B cell (primary cell): Measurements from ENCODE around the gene SEMA3A. TPM values are rescaled to one million over a fixed set of nuclear protein-coding genes. Genes with fewer than 3 reads are reported as not detected.

Experiments
- ATAC-seq: fragments of 200-7000 bp; cut with Tn5 transposase; one replicate; pipeline ENCODE4 v1.10.0; 2021; ENCODE audit warnings: low read depth, mild to moderate bottlenecking, moderate number of reproducible peaks, moderate library complexity
- CTCF ChIA-PET: fragments of 350-600 bp; sonication (Branson Sonifier 250); formaldehyde crosslinking; loops from one replicate; lab custom pipeline; 2021; ENCODE audit warnings: antibody characterized with exemption, inconsistent platforms; lab: Charles Lee
- POLR2A ChIA-PET: fragments of 350-600 bp; sonication (Branson Sonifier 250); formaldehyde crosslinking; loops from one replicate; lab custom pipeline; 2021; ENCODE audit warnings: antibody characterized with exemption; lab: Charles Lee
- DNase-seq: peaks from one replicate; pipeline ENCODE4 v3.0.0; 2013
- H2AFZ ChIP-seq: 2 replicates; pipeline ENCODE4 v1.6.1; 2012; ENCODE audit warnings: mild to moderate bottlenecking, low read depth, low read length; ENCODE audit not compliant: insufficient read depth, poor library complexity, severe bottlenecking
- H3K27ac ChIP-seq, 2 donors: 1 replicate in 1 of 2; 2 replicates in 1 of 2; pipeline ENCODE4 v1.5.1; 2012 to 2013; ENCODE audit warnings: low read length in 2 of 2, mild to moderate bottlenecking in 2 of 2, moderate library complexity in 1 of 2
- H3K27me3 ChIP-seq, 4 experiments: fragments of 200-600 bp in 1 of 4; sonication (generic) in 1 of 4; replicated peaks in 1 of 4; 1 replicate in 2 of 4; 2 replicates in 2 of 4; pipeline versions ENCODE4 v1.6.1 to v1.7.0; 2013 to 2016; ENCODE audit warnings: low read length in 3 of 4, mild to moderate bottlenecking in 2 of 4, mixed read lengths in 1 of 4, moderate library complexity in 1 of 4; ENCODE audit not compliant: insufficient read depth in 4 of 4, control insufficient read depth in 3 of 4; ENCODE audit errors: control extremely low read depth in 1 of 4
- H3K36me3 ChIP-seq, 2 experiments: replicated peaks in 1 of 2; 1 replicate in 1 of 2; 2 replicates in 1 of 2; pipeline versions ENCODE4 v1.6.1 to v1.7.1; 2013; ENCODE audit warnings: low read length in 1 of 2; ENCODE audit not compliant: insufficient read depth in 2 of 2, control insufficient read depth in 1 of 2; ENCODE audit errors: control extremely low read depth in 1 of 2, extremely low read depth in 1 of 2
- H3K4me1 ChIP-seq, 2 donors: fragments of 200-600 bp in 1 of 2; sonication (generic) in 1 of 2; 1 replicate in 1 of 2; 2 replicates in 1 of 2; pipeline versions ENCODE4 v1.5.1 to v1.6.1; 2013 to 2017; ENCODE audit warnings: low read length in 2 of 2; ENCODE audit not compliant: control insufficient read depth in 2 of 2, insufficient read depth in 2 of 2
- H3K4me2 ChIP-seq: replicated peaks from 2 replicates; pipeline ENCODE3; 2012; ENCODE audit warnings: mild to moderate bottlenecking, low read depth, low read length; ENCODE audit not compliant: poor library complexity, severe bottlenecking
- H3K4me3 ChIP-seq, 5 experiments: fragments of 200-600 bp in 1 of 5; sonication (generic) in 1 of 5; 1 replicate in 3 of 5; 2 replicates in 2 of 5; pipeline versions ENCODE4 v1.5.1 to v1.7.0; 2011 to 2016; ENCODE audit warnings: low read length in 4 of 5, mild to moderate bottlenecking in 4 of 5, low read depth in 2 of 5, control low read depth in 1 of 5, moderate library complexity in 1 of 5; ENCODE audit not compliant: insufficient read depth in 1 of 5; ENCODE audit errors: control extremely low read depth in 1 of 5, extremely low read depth in 1 of 5
- H3K79me2 ChIP-seq: fragments of 200-600 bp; sonication (generic); one replicate; pipeline ENCODE4 v1.6.0; 2016; ENCODE audit warnings: low read length; ENCODE audit not compliant: control insufficient read depth, insufficient read depth
- H3K9ac ChIP-seq: fragments of 200-600 bp; sonication (generic); 2 replicates; pipeline ENCODE4 v1.6.1; 2017; ENCODE audit warnings: mild to moderate bottlenecking, low read length, moderate library complexity
- H3K9me3 ChIP-seq, 3 donors: one replicate each; pipeline versions ENCODE4 v1.6.1 to v1.7.1; 2013; ENCODE audit warnings: low read length in 2 of 3; ENCODE audit not compliant: control insufficient read depth in 2 of 3, insufficient read depth in 1 of 3; ENCODE audit errors: control extremely low read depth in 1 of 3
- H4K20me1 ChIP-seq: 2 replicates; pipeline ENCODE4 v1.6.0; 2012; ENCODE audit warnings: mild to moderate bottlenecking, low read length; ENCODE audit not compliant: insufficient read depth, control insufficient read depth, poor library complexity, severe bottlenecking
- H3K27ac Mint-ChIP-seq: one replicate; pipeline ENCODE4 v1.8.0; 2021; ENCODE audit warnings: mixed read lengths
- H3K27me3 Mint-ChIP-seq: one replicate; pipeline ENCODE4 v1.8.0; 2021; ENCODE audit warnings: mixed read lengths
- H3K4me1 Mint-ChIP-seq: one replicate; pipeline ENCODE4 v1.8.0; 2021; ENCODE audit warnings: mixed read lengths
- H3K4me3 Mint-ChIP-seq: one replicate; pipeline ENCODE4 v1.8.0; 2021; ENCODE audit warnings: mixed read lengths
- H3K9me3 Mint-ChIP-seq: one replicate; pipeline ENCODE4 v1.8.0; 2022; ENCODE audit warnings: mixed read lengths; ENCODE audit not compliant: insufficient read depth
- EZH2 ChIP-seq: IDR thresholded peaks from 2 replicates; pipeline ENCODE4 v1.6.1; 2012; ENCODE audit warnings: borderline replicate concordance, low read depth, mild to moderate bottlenecking, moderate library complexity, low read length; ENCODE audit not compliant: insufficient read depth, poor library complexity, severe bottlenecking
- WGBS: methylation state at CpG from one replicate; pipeline ENCODE4 v1.1.5; 2013; ENCODE audit warnings: missing lambda C conversion rate; ENCODE audit not compliant: insufficient coverage; 5-methylcytosine and 5-hydroxymethylcytosine counted together
- intact Hi-C: fragments of 100-400 bp; cut with micrococcal nuclease; formaldehyde crosslinking; loops from one replicate; pipeline ENCODE4 v1.10.0; 2022
- polyA plus RNA-seq: library from polyadenylated mRNA; depleted of rRNA; stranded (reverse); fragments of >200 nt; gene quantifications from 2 replicates; pipeline ENCODE4 v1.2.3, GENCODE V29; 2012
- total RNA-seq, 2 donors: library from RNA; stranded (reverse); fragments of 120-200 nt in 1 of 2; gene quantifications; 1 replicate in 1 of 2; 2 replicates in 1 of 2; pipeline versions ENCODE4 v1.2.3 to v1.2.4, GENCODE V29; 2013 to 2022
- TF ChIP-seq, protein P1 (sequence below): fragments of 200-600 bp; IDR thresholded peaks from one replicate; pipeline ENCODE4 v1.8.0; 2022; ENCODE audit warnings: antibody characterized with exemption, mild to moderate bottlenecking

SEMA3A gene
- total and polyA plus RNA-seq, 2 donors (not counting 1 experiment from before 2014, with no cell fraction given), result not detected

DNA sequence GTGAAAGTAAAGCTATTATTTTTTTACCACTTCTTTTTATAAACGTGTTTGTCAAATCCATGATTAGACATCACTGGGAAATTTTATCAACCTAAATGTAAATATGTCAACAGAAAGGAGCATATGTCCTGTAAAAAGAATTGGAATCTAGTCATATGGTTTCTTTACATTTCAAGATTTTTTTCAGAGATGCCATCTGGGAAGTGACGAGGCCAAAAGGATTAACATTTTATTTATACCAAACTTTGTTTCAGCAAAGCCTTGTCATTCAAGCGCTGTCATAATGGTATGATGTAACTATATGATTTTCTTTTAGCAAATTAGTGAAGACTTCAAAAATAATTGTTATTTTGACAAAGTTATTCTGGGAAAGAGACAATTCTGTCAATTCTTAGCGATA, 117.3 kb downstream of the SEMA3A start:
- Histone ChIP-seq H3K27ac (no peak overlapping the region), H3K27me3 (no peaks in the 10 kb centered on the region), H2AFZ (no peak overlapping the region), H3K79me2 (no peaks in the 10 kb centered on the region), H3K4me1 (no peaks in the 10 kb centered on the region), H3K9ac (no peak overlapping the region), H3K36me3 (no peaks in the 10 kb centered on the region), H3K4me2 (no peak overlapping the region), H3K9me3 (no peaks in the 10 kb centered on the region), H3K4me3 (no peak overlapping the region), H4K20me1 (no peaks in the 10 kb centered on the region)
- Mint-ChIP-seq H3K9me3 (no peaks in the 10 kb centered on the region), H3K27me3 (no peaks in the 10 kb centered on the region), H3K4me3 (no peak overlapping the region), H3K27ac (no peak overlapping the region), H3K4me1 (no peaks in the 10 kb centered on the region)
- DNase-seq (no peak), ATAC-seq (no peak)
- POLR2A ChIA-PET, result no interaction called here
- no CpG with 5 or more reads among the region's 4 CpGs for WGBS
- CTCF ChIA-PET, result no interaction called here
- TF ChIP-seq, protein P1, sequence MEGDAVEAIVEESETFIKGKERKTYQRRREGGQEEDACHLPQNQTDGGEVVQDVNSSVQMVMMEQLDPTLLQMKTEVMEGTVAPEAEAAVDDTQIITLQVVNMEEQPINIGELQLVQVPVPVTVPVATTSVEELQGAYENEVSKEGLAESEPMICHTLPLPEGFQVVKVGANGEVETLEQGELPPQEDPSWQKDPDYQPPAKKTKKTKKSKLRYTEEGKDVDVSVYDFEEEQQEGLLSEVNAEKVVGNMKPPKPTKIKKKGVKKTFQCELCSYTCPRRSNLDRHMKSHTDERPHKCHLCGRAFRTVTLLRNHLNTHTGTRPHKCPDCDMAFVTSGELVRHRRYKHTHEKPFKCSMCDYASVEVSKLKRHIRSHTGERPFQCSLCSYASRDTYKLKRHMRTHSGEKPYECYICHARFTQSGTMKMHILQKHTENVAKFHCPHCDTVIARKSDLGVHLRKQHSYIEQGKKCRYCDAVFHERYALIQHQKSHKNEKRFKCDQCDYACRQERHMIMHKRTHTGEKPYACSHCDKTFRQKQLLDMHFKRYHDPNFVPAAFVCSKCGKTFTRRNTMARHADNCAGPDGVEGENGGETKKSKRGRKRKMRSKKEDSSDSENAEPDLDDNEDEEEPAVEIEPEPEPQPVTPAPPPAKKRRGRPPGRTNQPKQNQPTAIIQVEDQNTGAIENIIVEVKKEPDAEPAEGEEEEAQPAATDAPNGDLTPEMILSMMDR, result no peak
- TF ChIP-seq EZH2, result no peak
- intact Hi-C loops, result no loop called here

DNA sequence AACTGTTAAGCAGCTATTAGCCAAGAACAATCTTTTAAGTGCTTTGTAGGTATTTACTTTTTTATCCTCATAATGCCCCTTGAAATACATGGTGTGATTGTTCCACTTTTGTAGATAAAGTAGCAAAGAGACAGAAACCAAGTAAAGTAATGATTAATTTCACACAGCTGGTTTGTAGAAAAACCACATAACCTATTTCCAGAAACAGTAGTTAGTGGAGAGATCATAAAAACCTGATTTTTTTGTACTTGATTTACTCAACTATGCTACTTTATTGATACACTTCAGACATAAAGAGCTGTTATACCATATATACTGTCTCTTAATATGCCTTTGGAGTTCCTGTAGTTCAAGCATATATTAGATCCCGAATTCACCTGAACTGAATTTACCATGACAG, 118.4 kb downstream of the SEMA3A start:
- H3K4me3 ChIP-seq, result no peak overlapping the region
- H3K9me3 Mint-ChIP-seq, result no peaks in the 10 kb centered on the region
- H3K27ac Mint-ChIP-seq, result no peak overlapping the region
- H3K27me3 ChIP-seq, result no peaks in the 10 kb centered on the region
- DNase-seq (no peak), ATAC-seq (no peak)
- intact Hi-C loops, result no loop called here
- no peaks in the 10 kb centered on the region for H3K36me3 ChIP-seq
- no peaks in the 10 kb centered on the region for H3K4me1 Mint-ChIP-seq
- WGBS, result no CpG with 5 or more reads among the region's 1 CpG
- H3K4me1 ChIP-seq, result no peaks in the 10 kb centered on the region
- POLR2A ChIA-PET, result no interaction called here
- H3K4me2 ChIP-seq, result no peak overlapping the region
- TF ChIP-seq EZH2, result no peak
- TF ChIP-seq, protein P1, result no peak
- H3K27ac ChIP-seq, result no peak overlapping the region
- H4K20me1 ChIP-seq, result no peaks in the 10 kb centered on the region
- H3K9ac ChIP-seq, result no peak overlapping the region
- H3K9me3 ChIP-seq, result no peaks in the 10 kb centered on the region
- no peak overlapping the region for H3K4me3 Mint-ChIP-seq
- no peaks in the 10 kb centered on the region for H3K79me2 ChIP-seq
- H3K27me3 Mint-ChIP-seq, result no peaks in the 10 kb centered on the region
- CTCF ChIA-PET, result no interaction called here
- no peak overlapping the region for H2AFZ ChIP-seq
